ENCODE measurements around the gene ALKBH5. TPM values are rescaled to one million over a fixed set of nuclear protein-coding genes. Genes with fewer than 3 reads are reported as not detected.
A peak's percentile ranks its signal among the peaks of the same experiment; 100 is the strongest.

ALKBH5 gene
- total RNA-seq, 1 donor from 2014 or later = 78.8 TPM

DNA sequence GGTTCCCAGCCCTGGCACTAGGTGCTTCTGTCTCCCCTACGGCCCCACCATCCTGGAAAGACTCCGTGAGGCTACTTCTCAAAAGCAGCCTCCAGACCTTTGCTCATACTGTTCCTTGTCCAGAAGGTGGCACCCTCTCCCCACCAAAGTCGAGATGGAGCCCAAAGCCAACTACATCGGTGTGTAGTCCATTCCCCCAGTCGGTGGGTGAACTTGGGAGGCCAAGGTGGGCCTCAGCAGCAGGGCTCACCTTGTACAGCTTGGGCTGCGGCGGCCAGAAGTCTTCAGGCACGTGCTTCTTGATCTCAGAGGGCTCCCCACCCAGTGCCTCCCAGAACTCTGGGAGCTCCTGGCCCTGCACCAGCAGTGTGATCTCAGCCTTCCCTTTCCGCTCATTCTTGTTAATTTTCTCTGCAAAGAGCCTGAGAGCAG is 64.7 kb downstream of the ALKBH5 start:
- no peak overlapping the region for H3K4me3 ChIP-seq
- peak; percentile 72 for DNase-seq (ENCODE audit: low spot score)
- Mint-ChIP-seq H3K36me3 (peaks cover 10% of the 10 kb centered on the region), H3K4me3 (no peak overlapping the region), H3K27ac (peak overlapping the region; percentile 80), H3K27me3 (ENCODE audit: insufficient read depth, low read depth) (peaks cover 12% of the 10 kb centered on the region), H3K4me1 (peaks cover 21% of the 10 kb centered on the region), H3K9me3 (no peaks in the 10 kb centered on the region)
- H3K9me3 ChIP-seq (ENCODE audit: low read depth) = no peaks in the 10 kb centered on the region
- no peaks in the 10 kb centered on the region for H3K27me3 ChIP-seq
- no peaks in the 10 kb centered on the region for H3K36me3 ChIP-seq
- no peak overlapping the region for H3K27ac ChIP-seq
- H2AFZ ChIP-seq (replicated peaks) = no peak overlapping the region
- H3K9ac ChIP-seq = no peak overlapping the region
- peaks cover 40% of the 10 kb centered on the region for H4K20me1 ChIP-seq (ENCODE audit: low read depth)
- no peaks in the 10 kb centered on the region for H3K79me2 ChIP-seq (ENCODE audit: low read depth)
- TF ChIP-seq, protein P1, sequence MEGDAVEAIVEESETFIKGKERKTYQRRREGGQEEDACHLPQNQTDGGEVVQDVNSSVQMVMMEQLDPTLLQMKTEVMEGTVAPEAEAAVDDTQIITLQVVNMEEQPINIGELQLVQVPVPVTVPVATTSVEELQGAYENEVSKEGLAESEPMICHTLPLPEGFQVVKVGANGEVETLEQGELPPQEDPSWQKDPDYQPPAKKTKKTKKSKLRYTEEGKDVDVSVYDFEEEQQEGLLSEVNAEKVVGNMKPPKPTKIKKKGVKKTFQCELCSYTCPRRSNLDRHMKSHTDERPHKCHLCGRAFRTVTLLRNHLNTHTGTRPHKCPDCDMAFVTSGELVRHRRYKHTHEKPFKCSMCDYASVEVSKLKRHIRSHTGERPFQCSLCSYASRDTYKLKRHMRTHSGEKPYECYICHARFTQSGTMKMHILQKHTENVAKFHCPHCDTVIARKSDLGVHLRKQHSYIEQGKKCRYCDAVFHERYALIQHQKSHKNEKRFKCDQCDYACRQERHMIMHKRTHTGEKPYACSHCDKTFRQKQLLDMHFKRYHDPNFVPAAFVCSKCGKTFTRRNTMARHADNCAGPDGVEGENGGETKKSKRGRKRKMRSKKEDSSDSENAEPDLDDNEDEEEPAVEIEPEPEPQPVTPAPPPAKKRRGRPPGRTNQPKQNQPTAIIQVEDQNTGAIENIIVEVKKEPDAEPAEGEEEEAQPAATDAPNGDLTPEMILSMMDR (IDR thresholded peaks at IDR 0.05) = peak; percentile 81
- no peak for TF ChIP-seq EZH2phosphoT487 (IDR thresholded peaks at IDR 0.05)
- H3F3A ChIP-seq (ENCODE audit: low read depth) = peaks cover 32% of the 10 kb centered on the region
- no peak overlapping the region for H3K4me2 ChIP-seq
- peaks cover 9% of the 10 kb centered on the region for H3K4me1 ChIP-seq

DNA sequence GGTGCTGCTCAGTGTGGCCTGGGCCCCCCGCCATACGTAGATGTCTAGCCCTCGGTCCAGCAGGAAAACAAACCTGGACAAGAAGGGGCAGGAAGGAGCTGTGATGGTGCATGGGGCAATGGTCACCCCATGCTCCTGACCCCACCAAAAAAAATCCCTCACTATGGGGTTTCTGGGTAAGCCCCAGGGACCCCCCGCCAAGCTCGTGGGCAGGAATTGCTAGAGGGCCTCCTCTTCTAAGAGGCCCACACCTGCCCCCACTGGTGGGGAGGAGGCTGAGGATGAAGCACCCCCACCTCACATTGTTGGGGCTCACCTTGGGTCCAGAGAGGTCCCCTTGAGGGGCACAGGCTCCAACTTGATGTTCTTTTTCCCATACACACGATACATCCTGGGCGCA is 65.2 kb downstream of the ALKBH5 start:
- H3K27ac ChIP-seq = no peak overlapping the region
- no peaks in the 10 kb centered on the region for H3K9me3 ChIP-seq (ENCODE audit: low read depth)
- no peak overlapping the region for H3K4me3 ChIP-seq
- H3K27ac Mint-ChIP-seq = no peak overlapping the region
- H3K79me2 ChIP-seq (ENCODE audit: low read depth) = no peaks in the 10 kb centered on the region
- no peak overlapping the region for H3K9ac ChIP-seq
- TF ChIP-seq EZH2phosphoT487 (IDR thresholded peaks at IDR 0.05) (no peak), EZH2 (IDR thresholded peaks at IDR 0.05) (no peak)
- TF ChIP-seq, protein P1 (IDR thresholded peaks at IDR 0.05) = no peak
- H2AFZ ChIP-seq (replicated peaks) = no peak overlapping the region
- no peaks in the 10 kb centered on the region for H3K27me3 ChIP-seq
- H3K4me1 ChIP-seq = peaks cover 9% of the 10 kb centered on the region
- no peak overlapping the region for H3K4me2 ChIP-seq
- peaks cover 21% of the 10 kb centered on the region for H3K4me1 Mint-ChIP-seq
- no peak for DNase-seq (ENCODE audit: low spot score)
- peaks cover 12% of the 10 kb centered on the region for H3K27me3 Mint-ChIP-seq (ENCODE audit: insufficient read depth, low read depth)
- peaks cover 40% of the 10 kb centered on the region for H4K20me1 ChIP-seq (ENCODE audit: low read depth)
- peaks cover 32% of the 10 kb centered on the region for H3F3A ChIP-seq (ENCODE audit: low read depth)
- H3K9me3 Mint-ChIP-seq = no peaks in the 10 kb centered on the region
- H3K4me3 Mint-ChIP-seq = no peak overlapping the region
- H3K36me3 ChIP-seq = no peaks in the 10 kb centered on the region
- H3K36me3 Mint-ChIP-seq = peaks cover 10% of the 10 kb centered on the region

DNA sequence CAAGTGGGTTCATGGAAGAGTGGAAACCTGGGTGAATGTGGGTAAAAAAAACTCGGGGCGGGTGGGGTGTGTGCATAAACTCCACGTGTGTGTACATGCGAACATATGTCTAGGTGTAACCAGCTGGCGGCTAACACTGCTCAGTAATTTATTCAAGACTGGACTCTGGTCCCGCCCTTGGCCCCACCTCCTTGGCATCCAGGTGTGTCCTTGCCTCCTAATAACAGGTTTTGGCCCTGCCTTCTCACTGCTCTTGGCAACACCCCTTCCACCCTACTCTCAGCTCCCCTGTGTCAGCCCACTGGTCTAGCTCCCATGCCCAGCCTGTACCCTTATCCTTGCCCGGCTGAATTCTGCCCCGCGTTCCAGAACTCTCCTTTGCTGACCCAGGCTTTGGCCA is 66.6 kb downstream of the ALKBH5 start:
- Histone ChIP-seq H3K9me3 (ENCODE audit: low read depth) (no peaks in the 10 kb centered on the region), H3K36me3 (no peaks in the 10 kb centered on the region), H4K20me1 (ENCODE audit: low read depth) (peaks cover 42% of the 10 kb centered on the region), H3F3A (ENCODE audit: low read depth) (peaks cover 27% of the 10 kb centered on the region), H3K4me2 (no peak overlapping the region), H3K27me3 (no peaks in the 10 kb centered on the region), H3K4me3 (no peak overlapping the region), H3K9ac (no peak overlapping the region), H3K27ac (no peak overlapping the region), H3K79me2 (ENCODE audit: low read depth) (no peaks in the 10 kb centered on the region), H2AFZ (replicated peaks) (no peak overlapping the region), H3K4me1 (peaks cover 9% of the 10 kb centered on the region)
- no peak for DNase-seq (ENCODE audit: low spot score)
- no peak for TF ChIP-seq EZH2phosphoT487 (IDR thresholded peaks at IDR 0.05)
- TF ChIP-seq, protein P1 (IDR thresholded peaks at IDR 0.05) = no peak
- TF ChIP-seq EZH2 (IDR thresholded peaks at IDR 0.05) = no peak
- Mint-ChIP-seq H3K27ac (no peak overlapping the region), H3K4me1 (peaks cover 21% of the 10 kb centered on the region), H3K36me3 (peaks cover 10% of the 10 kb centered on the region), H3K27me3 (ENCODE audit: insufficient read depth, low read depth) (peaks cover 11% of the 10 kb centered on the region), H3K9me3 (no peaks in the 10 kb centered on the region), H3K4me3 (no peak overlapping the region)

All from neural progenitor cell (in vitro differentiated cells).